ENCODE measurements around the gene TRPV5.

TRPV5 gene

DNA sequence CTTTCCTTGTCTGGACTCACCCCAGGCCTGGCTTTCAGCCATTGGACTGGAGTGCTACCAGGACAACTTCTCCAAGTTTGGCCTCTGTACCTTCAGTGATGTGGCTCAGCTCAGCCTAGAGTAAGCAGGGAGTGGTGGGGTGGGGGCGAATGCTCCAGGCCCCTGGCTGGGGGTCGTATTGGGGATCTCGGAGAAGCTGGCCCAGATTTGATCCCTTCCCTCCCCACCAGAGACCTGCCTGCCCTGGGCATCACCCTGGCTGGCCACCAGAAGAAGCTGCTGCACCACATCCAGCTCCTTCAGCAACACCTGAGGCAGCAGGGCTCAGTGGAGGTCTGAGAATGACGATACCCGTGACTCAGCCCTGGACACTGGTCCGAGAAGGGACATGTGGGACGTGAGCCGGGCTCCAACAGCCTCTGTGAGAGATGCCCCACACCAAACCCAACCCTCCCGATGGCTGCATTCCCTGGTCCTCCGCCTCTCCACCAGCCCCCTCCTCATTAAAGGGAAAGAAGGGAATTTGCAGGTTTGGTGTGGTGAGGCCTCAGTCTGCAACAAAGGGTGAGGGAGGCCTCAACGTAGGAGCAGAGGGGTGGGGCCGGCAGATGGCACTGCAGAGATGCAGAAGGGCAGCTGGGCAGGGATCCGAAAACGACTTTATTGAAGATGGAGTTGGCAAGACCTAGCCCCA lies 62.8 kb downstream of the TRPV5 start:
- DNase-seq (ENCODE audit: low read depth): no peak

DNA sequence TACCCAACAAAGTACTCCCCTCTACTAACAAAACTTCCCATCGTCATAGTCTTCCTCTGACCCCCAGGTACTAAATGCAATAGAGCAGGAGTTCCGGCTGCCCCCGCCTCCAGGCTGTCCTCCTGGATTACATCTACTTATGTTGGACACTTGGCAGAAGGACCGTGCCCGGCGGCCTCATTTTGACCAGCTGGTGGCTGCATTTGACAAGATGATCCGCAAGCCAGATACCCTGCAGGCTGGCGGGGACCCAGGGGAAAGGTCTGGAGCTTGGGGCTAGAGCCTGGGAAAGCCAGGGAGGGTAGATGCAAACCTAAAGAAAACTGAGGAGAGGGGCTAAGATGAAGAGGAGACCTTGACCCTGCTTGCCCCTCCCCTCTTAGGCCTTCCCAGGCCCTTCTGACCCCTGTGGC lies 63.4 kb downstream of the TRPV5 start:
- no peak for DNase-seq (ENCODE audit: low read depth)

DNA sequence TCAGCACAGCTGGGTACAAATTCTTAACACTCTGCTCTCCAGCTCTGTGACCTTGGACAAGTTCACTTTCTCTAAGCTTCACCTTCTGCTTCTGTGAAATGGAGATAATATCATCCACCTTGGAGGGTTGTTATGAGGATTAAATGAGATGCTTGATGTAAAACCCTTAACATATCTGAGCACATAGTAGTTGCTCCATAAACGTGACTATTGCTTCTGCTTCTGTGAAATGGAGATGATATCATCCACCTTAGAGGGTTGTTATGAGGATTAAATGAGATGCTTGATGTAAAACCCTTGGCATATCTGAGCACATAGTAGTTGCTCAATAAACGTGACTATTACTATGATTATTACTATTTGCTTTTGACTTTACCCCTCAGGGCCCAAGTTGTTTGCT lies 64.1 kb downstream of the TRPV5 start:
- no peak for DNase-seq (ENCODE audit: low read depth)

DNA sequence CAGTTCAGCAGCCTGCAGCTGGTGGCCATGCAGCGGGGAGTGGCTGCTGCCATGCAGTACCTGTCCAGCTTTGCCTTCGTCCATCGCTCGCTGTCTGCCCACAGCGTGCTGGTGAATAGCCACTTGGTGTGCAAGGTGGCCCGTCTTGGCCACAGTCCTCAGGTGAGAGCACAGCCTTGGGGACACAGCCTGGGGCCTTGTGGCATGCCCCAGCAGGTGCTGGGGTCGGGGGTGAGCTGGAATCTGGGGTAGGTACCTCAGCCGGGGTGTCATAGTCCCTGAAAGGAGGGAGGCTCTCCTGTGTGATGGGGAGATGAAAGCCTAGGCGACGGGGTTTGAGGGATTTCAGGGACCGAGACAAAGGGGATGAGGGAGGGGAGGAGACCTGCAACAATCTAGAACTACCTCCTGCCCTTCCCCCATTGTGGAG lies 64.5 kb downstream of the TRPV5 start:
- no peak for DNase-seq (ENCODE audit: low read depth)

DNA sequence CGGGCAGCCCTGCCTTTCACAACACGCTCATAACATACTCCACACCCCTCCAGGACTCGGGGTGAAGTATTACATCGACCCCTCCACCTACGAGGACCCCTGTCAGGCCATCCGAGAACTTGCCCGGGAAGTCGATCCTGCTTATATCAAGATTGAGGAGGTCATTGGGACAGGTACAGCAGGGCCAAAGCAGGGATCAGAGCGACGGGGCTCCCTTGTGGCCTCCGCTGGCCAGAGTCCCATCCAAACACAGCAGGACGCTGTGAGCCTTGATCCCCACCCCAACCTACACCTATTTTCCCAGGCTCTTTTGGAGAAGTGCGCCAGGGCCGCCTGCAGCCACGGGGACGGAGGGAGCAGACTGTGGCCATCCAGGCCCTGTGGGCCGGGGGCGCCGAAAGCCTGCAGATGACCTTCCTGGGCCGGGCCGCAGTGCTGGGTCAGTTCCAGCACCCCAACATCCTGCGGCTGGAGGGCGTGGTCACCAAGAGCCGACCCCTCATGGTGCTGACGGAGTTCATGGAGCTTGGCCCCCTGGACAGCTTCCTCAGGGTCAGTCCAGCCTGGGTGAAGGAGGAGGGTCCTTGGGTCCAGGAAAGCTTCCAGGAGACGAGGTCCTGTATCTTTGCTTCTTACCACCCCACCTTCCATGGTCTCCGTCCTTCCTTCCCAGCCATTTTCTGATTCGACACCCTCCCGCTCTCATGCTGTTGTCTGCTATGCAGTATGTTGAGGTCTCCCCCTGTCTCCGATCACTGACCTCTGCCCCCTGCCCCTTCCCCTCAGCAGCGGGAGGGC lies 65.2 kb downstream of the TRPV5 start:
- no peak for DNase-seq (ENCODE audit: low read depth)

DNA sequence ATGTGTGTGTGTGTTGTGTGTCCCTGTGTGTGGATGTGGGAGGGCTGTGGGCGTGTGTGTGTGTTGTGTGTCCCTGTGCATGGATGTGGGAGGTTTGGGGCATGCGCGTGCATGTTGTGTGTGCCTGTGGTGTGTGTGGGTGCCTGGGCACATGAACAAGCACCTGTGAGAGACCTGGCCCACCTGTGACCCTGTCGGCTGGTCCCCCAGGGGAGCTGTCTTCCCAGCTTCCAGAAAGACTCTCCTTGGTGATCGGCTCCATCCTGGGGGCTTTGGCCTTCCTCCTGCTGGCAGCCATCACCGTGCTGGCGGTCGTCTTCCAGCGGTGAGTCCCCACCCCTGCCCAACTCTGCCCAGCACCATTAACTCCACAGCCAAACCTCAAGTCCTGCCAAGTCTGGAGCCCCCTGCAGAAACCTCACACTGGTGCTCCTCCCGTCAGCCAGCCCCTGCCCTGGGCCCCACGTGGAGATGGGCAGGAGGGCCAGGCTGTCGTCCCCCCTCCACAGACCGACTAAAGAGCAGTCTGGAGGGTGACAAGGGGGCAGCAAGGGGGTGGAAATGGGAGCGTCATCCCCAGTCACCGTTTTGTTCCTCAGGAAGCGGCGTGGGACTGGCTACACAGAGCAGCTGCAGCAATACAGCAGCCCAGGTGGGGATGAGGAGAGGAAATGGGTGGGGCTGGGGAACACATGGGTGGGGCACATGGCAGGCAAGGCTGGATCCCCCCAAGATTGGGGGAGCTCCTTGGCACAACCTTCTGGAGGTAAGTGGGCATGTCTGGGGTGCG lies 66.0 kb downstream of the TRPV5 start:
- DNase-seq (ENCODE audit: low read depth): no peak

DNA sequence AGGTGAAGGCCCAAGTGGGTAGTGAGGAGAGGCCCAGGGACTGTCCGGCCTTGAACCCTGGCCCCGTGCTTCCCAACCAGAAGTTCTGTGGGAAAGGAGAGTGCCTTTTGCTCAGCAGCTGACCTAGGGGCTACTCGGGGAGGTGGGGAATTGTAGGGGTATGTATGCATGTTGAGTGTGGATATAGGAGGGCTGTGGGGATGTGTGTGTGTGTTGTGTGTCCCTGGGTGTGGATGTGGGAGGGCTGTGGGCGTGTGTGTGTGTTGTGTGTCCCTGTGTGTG lies 66.5 kb downstream of the TRPV5 start:
- no peak for DNase-seq (ENCODE audit: low read depth)

DNA sequence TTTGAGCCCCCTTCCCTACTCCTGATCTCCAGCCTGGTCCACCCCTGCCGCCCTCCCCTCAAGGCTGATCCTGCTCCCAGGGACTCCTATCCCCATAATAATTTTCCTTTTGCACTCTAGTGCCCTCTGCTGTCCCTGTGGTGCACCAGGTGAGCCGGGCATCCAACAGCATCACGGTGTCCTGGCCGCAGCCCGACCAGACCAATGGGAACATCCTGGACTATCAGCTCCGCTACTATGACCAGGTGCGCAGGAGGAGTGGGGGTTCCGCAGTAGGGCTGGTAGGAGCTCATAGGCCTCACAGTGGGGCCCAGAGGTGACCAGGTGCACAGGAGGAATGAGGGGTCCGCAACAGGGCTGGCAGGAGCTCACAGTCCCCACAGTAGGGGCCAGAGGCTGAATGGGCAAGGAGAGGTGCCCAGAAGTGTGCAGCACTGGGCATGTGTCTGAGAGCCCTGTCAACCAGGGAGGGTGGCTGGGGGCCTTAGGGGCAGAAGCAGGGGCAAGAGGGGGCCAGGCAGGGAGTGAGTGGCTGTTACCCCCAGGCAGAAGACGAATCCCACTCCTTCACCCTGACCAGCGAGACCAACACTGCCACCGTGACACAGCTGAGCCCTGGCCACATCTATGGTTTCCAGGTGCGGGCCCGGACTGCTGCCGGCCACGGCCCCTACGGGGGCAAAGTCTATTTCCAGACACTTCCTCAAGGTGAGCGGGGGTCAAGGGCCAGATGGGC lies 67.0 kb downstream of the TRPV5 start:
- DNase-seq (ENCODE audit: low read depth): no peak

DNA sequence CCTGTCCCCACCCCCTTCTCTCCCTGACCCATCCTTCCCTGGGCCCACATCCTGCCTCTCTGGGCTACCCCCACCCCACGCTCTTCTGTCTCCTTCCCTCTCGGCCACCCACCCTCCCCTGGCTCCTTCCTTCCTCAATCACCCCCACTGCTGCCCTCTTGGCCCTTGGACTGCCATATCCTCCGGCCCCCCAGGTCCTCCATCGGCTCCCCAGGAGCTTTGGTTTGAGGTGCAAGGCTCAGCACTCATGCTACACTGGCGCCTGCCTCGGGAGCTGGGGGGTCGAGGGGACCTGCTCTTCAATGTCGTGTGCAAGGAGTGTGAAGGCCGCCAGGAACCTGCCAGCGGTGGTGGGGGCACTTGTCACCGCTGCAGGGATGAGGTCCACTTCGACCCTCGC lies 67.8 kb downstream of the TRPV5 start:
- DNase-seq (ENCODE audit: low read depth): no peak

DNA sequence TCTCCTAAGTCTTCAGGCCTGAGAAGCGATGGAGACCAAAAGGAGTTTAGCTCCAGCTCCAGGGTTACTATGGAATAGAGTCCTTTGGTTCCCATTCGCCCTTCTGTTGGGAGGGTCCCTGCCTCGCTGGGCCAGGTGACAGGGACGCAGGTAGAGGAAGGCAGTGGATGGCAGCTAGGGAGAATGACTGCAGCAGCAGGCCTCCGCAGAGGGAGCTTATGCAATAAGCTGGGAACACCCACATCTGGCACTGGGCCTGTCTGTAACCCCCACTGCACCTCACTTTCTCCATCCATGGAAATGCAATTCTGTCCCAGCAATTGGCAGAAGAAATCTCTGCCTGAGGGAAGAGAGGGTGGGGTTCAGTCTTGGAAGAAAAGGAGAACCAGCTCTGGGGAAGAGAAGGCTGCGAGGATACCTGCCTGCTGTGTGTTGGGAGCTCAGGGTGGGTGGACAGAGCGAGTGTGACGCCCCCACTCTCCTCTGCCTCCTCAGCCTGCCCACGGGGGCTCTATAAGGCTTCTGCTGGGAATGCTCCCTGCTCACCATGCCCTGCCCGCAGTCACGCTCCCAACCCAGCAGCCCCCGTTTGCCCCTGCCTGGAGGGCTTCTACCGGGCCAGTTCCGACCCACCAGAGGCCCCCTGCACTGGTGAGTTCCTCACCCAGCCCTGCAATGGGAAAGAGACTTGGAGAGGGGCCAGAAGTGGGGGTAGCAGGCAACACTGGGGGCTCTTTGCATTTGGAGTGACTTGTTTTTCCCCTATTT lies 68.4 kb downstream of the TRPV5 start:
- DNase-seq (ENCODE audit: low read depth): no peak

DNA sequence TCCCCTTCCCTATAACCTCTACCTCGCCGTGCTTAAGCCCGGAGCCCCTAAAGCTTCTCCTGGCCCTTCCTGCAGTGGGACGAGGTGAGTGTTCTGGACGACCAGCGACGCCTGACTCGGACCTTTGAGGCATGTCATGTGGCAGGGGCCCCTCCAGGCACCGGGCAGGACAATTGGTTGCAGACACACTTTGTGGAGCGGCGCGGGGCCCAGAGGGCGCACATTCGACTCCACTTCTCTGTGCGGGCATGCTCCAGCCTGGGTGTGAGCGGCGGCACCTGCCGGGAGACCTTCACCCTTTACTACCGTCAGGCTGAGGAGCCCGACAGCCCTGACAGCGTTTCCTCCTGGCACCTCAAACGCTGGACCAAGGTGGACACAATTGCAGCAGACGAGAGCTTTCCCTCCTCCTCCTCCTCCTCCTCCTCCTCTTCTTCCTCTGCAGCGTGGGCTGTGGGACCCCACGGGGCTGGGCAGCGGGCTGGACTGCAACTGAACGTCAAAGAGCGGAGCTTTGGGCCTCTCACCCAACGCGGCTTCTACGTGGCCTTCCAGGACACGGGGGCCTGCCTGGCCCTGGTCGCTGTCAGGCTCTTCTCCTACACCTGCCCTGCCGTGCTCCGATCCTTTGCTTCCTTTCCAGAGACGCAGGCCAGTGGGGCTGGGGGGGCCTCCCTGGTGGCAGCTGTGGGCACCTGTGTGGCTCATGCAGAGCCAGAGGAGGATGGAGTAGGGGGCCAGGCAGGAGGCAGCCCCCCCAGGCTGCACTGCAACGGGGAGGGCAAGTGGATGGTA lies 69.5 kb downstream of the TRPV5 start:
- DNase-seq (ENCODE audit: low read depth): no peak

DNA sequence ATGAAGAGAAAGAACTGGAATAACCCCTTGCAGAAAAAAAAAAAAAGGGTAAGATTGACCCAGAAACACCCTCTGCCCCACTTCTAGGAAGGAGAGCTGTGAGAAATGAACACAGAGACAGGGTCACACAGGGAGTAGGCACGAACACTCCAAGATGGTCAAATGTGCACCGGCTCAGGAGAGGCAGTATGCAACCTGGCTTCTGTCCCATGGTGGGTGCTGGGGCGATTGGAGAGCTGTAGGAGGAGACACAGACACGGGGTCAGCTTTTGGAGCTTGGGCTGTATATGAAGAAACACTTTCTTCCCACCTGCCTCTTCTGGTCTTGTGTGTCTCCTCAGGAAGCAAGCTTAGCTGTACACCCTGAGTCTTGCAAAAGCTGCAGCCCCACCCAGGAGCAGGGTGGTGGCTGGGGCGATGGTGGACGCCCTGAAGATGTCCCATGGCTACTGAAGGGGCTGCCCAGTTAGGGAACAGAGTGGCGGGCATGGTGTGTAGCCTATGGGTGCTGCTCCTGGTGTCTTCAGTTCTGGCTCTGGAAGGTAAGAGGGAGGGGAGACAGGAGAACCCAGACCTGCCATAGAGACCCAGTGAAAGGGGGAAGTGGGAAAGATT lies 70.7 kb downstream of the TRPV5 start:
- no peak for DNase-seq (ENCODE audit: low read depth)

DNA sequence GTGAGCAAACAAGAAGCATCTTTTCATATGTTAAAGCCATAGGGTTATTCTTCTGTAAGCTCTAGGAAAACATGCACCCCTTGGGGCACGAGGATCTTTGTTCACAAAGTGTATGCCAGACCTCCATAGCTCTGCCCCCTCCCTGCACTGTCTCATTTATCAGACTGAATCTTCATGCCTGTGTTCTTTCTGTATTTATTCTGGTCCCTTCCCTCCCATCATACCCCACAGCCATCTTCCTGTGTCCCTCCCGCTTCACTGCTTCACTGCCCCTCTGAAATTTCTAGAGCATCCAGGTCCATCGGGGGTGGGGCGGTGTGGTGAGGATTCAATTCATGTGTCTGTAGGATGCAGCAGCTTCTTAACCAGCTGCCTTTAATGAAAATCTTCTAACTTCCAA lies 71.2 kb downstream of the TRPV5 start:
- no peak for DNase-seq (ENCODE audit: low read depth)

DNA sequence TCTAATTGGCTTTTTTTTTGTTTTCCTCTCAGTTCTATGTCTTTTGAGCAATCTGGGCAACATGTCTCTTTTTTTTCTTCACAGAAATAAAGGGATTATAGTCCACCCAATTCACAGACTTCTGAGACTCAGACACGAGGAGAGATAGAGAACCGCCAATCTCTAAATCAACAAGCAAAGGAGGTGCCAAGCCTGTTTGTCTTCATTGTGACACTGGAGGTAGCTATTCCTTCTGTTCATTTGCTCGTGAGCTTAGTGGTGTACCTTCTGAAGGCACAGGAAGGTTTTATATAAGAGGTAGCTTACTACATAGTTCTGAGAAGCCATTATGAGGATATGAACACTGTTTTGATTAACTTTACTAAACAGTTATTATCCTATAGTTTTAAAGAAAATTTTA lies 72.6 kb downstream of the TRPV5 start:
- no peak for DNase-seq (ENCODE audit: low read depth)

DNA sequence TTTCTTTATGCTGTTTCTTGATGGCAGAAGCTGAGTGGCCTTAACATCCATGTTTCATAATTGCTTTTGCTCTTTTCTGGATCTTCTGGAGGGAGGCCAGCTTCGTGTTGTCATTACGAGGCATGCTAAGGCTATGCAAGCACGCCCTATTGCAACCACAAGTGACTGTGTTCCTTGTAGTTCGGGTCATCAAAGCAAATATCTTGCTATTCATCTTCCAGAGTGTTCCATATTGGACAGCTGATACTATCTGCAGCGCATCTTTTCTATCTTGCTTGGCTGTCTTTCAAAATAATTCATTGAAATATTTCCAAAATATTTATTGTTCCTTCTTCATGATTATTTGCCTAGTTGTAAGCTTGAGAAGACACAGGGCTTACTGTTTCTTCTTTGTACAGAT lies 73.7 kb downstream of the TRPV5 start:
- no peak for DNase-seq (ENCODE audit: low read depth)

DNA sequence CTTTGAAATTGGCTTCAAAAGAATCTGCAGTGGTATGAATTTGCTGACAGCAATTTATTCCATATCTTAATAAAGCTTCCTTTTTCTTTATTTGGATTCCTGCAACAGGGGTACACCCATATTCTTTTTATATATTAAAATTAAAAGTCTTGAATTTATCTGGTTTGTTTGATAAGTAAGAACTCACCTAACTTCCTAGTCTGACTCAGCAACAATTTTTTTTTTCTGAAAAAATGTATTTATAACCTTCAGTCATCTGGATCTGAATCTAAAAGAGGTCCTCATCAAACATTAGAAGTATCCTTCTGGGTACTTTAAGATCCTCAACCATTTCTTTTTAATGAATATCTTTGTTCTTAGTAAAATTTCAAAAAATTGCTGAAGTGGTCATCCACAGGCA lies 74.1 kb downstream of the TRPV5 start:
- no peak for DNase-seq (ENCODE audit: low read depth)
